Testis (tissue), 3 donors: ENCODE measurements around the gene VPS54. TPM values are rescaled to one million over a fixed set of nuclear protein-coding genes. Genes with fewer than 3 reads are reported as not detected.

ENCODE experiments used
- DNase-seq: peaks from one replicate; pipeline ENCODE4 v3.0.0-alpha.2; 2019
- H3K27ac ChIP-seq, 2 donors: fragments of 200-600 bp; sonication (generic); one replicate each; pipeline ENCODE4 v1.5.1; 2019
- H3K27me3 ChIP-seq: fragments of 200-600 bp; sonication (generic); one replicate; pipeline ENCODE4 v1.5.1; 2019
- H3K36me3 ChIP-seq: fragments of 200-600 bp; sonication (generic); one replicate; pipeline ENCODE4 v1.5.1; 2017; ENCODE audit warnings: low read depth; ENCODE audit errors: missing control alignments
- H3K4me1 ChIP-seq: fragments of 200-600 bp; sonication (generic); one replicate; pipeline ENCODE4 v1.5.1; 2019
- H3K4me3 ChIP-seq, 2 donors: fragments of 200-600 bp; sonication (generic); one replicate each; pipeline ENCODE4 v1.5.1; 2017 to 2019
- H3K9me3 ChIP-seq: fragments of 200-600 bp; sonication (generic); one replicate; pipeline ENCODE4 v1.5.1; 2017
- POLR2A ChIP-seq: fragments of 450-650 bp; IDR thresholded peaks from one replicate; pipeline ENCODE4 v1.6.1; 2017; ENCODE audit warnings: antibody characterized with exemption, mild to moderate bottlenecking, moderate library complexity
- WGBS, 2 donors: methylation state at CpG; one replicate each; pipeline ENCODE4 v1.1.5; 2018; 5-methylcytosine and 5-hydroxymethylcytosine counted together
- intact Hi-C: fragments of 100-400 bp; cut with DNase I; formaldehyde crosslinking; loops from one replicate; pipeline ENCODE4 v1.15.1; 2023; ENCODE audit warnings: low total_unique reads
- polyA plus RNA-seq: library from polyadenylated mRNA; stranded (reverse); fragments of 350-450 nt; fragmentation: Illumina TruSeq; extraction: RNeasy Lipid Tissue Mini Kit (QIAGEN cat#74804); gene quantifications from one replicate; pipeline ENCODE4 v1.2.3, GENCODE V29; 2014; ENCODE audit warnings: low read depth, low replicate concordance; ENCODE audit not compliant: insufficient read depth
- total RNA-seq, 2 donors: library from RNA; depleted of rRNA; stranded (reverse); fragments of >200 nt; gene quantifications; one replicate each; pipeline ENCODE4 v1.2.3, GENCODE V29; 2016
- TF ChIP-seq, protein P1 (sequence below), 3 experiments: fragments of 450-650 bp in 2 of 3; fragments of 200-600 bp in 1 of 3; sonication (generic) in 1 of 3; IDR thresholded peaks; one replicate each; pipeline ENCODE4 v1.5.1; 2016 to 2019; ENCODE audit warnings: antibody characterized with exemption in 3 of 3, mild to moderate bottlenecking in 2 of 3, moderate library complexity in 1 of 3

The VPS54 gene
- total and polyA plus RNA-seq, 3 donors from 2014 or later: 26.5 to 28.5 (median 27.4) TPM

DNA sequence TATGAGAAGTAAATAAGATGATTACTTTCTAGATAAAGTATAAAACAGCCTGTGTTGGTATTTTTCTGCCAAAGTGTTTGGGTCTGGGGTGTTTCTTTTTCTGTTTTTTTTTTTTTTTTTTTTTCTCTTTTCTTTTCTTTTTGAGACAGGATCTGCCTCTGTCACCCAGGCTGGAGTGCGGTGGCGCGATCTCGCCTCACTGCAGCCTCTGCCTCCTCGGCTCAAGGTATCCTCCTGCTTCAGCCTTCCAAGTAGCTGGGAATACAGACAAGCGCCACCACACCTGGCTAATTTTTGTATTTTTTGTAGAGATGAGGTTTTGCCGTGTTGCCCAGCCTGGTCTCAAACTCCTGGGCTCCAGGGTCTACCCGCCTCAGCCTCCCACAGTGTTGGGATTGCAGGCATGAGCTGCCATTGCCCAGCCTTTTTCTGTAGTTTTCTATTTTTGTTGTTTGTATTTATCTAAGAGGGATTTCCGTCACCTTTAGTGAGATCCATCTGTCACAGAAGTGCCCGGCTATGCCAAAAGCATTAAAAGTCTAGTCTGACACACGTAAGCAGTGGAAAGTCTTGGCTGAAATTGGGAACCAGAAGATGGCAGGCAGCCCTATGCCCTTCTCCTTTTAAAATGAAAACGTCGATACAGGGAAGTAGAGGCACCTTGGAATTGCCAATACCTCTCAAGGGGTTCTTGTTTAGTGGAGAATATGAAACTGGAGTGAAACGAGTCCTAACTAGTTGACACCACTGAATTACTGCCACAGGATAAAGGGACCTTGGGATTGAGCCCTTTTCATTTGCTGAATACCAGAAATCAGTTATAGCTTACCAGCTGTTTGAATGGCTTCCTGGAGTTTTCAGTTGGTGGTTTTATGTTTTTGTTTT, 163.6 kb downstream of the VPS54 start:
- Histone ChIP-seq H3K27me3 (no peaks in the 10 kb centered on the region), H3K27ac (no peak overlapping the region), H3K36me3 (no peaks in the 10 kb centered on the region), H3K4me3 (no peak overlapping the region), H3K4me1 (peaks cover 5% of the 10 kb centered on the region), H3K9me3 (no peaks in the 10 kb centered on the region)
- 85 to 92% methylated on average over 14 of the region's 14 CpGs for WGBS, 2 donors
- no peak for TF ChIP-seq POLR2A
- TF ChIP-seq, protein P1, sequence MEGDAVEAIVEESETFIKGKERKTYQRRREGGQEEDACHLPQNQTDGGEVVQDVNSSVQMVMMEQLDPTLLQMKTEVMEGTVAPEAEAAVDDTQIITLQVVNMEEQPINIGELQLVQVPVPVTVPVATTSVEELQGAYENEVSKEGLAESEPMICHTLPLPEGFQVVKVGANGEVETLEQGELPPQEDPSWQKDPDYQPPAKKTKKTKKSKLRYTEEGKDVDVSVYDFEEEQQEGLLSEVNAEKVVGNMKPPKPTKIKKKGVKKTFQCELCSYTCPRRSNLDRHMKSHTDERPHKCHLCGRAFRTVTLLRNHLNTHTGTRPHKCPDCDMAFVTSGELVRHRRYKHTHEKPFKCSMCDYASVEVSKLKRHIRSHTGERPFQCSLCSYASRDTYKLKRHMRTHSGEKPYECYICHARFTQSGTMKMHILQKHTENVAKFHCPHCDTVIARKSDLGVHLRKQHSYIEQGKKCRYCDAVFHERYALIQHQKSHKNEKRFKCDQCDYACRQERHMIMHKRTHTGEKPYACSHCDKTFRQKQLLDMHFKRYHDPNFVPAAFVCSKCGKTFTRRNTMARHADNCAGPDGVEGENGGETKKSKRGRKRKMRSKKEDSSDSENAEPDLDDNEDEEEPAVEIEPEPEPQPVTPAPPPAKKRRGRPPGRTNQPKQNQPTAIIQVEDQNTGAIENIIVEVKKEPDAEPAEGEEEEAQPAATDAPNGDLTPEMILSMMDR (IDR thresholded peaks at IDR 0.05): no peak
- intact Hi-C loops: no loop called here
- DNase-seq: no peak

DNA sequence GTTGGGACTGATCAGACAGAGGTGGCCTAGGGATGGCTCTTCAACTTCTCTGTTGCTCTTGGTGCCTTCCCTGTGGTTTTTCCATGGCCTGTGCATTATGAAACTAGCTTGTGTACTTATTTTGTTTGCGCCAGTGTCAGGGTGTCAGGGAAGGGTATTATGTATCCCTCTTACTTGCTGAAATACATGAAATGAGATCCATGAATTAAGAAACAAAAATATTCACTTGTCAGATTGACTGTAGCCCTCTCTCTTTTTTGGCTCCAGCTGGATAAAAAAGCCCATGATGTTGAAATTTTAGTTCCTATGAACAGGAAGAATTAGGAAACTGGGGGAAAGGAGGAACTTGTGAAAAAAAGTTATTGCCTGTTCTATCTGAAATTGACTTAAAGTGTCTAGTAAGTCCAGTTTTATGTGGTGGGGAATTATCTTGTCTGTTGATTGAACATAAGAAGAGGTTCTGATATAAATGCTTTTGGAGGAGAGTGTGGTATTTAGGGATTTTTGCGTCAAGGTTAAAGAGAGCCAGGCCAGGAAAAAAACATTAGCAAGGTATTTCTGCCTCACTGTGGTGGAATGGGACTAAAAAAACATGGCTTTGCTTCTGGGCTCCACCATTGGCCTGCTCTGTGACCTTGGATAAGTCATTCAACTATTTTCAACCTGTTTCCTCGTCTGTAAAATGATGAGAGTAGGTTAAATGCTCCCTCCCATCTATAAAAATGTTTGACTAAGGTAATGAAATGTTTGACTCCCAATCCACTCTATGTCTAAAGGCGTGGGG, 165.5 kb downstream of the VPS54 start:
- Histone ChIP-seq H3K27ac (no peak overlapping the region), H3K27me3 (no peaks in the 10 kb centered on the region), H3K4me1 (peaks cover 13% of the 10 kb centered on the region), H3K4me3 (no peak overlapping the region), H3K36me3 (no peaks in the 10 kb centered on the region), H3K9me3 (no peaks in the 10 kb centered on the region)
- DNase-seq: no peak
- no peak for TF ChIP-seq POLR2A
- TF ChIP-seq, protein P1 (IDR thresholded peaks at IDR 0.05): no peak
- 75 to 85% methylated on average over 4 of the region's 4 CpGs for WGBS, 2 donors
- intact Hi-C loops: no loop called here

DNA sequence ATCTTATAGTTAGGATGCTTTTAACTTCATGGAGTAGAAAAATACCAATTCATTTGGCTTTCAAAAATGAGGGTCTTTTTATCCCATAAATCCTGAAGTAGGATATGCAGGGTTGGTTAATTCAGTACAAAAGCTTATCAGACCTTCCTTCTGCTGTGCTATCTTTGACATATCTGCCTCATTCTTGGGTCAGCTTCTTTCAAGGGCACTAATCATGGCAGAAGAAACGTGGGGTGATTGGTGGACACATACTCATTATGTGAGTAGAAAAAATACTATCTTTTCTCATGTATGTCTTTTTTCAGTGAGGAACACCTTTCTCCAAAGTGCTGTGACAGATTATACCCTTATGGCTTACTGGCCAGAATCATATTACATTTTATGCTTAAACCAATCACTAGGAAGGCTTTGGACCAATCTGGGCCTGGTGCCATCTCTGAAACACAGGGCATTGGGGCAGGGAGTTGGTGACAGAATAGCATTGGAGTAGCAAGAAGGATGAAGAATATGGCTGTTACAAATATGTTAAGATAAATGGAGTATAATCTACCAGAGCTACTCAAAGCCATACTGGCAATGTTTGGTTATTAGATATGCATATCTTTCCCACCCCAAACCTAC, 167.4 kb downstream of the VPS54 start:
- TF ChIP-seq, protein P1 (IDR thresholded peaks at IDR 0.05): no peak
- TF ChIP-seq POLR2A: no peak
- Histone ChIP-seq H3K36me3 (no peaks in the 10 kb centered on the region), H3K27ac (no peak overlapping the region), H3K9me3 (no peaks in the 10 kb centered on the region), H3K4me1 (peaks cover 13% of the 10 kb centered on the region), H3K4me3 (no peak overlapping the region), H3K27me3 (no peaks in the 10 kb centered on the region)
- no peak for DNase-seq
- WGBS, 2 donors: 56 to 78% methylated on average over 1 of the region's 1 CpG
- intact Hi-C loops: no loop called here

DNA sequence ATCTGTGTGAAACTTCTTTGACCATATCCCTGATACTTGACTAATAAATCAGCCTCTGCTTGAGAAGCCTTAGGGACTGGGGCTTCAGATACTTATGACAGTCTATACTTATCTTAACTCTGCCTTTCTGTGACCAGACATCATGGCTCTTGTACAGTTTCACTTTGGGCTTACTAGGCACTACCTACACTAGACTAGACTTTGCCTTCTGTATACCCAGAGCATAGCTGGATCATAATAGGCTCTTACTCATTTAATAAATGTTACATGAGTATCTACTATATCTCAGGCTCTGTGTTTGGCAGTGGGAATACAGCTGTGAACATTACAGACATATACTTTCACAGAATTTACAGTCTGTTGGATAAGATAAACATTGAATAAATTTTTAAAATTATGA, 168.6 kb downstream of the VPS54 start:
- DNase-seq: no peak
- Histone ChIP-seq H3K27ac (no peak overlapping the region), H3K27me3 (no peaks in the 10 kb centered on the region), H3K4me1 (peaks cover 13% of the 10 kb centered on the region), H3K4me3 (no peak overlapping the region), H3K9me3 (no peaks in the 10 kb centered on the region), H3K36me3 (no peaks in the 10 kb centered on the region)
- intact Hi-C loops: no loop called here
- TF ChIP-seq, protein P1 (IDR thresholded peaks at IDR 0.05): no peak
- TF ChIP-seq POLR2A: no peak
